Stomach (tissue), 9 donors: Measurements from ENCODE around the gene ANKHD1. TPM values are rescaled to one million over a fixed set of nuclear protein-coding genes. Genes with fewer than 3 reads are reported as not detected.

Experiments used
- DNase-seq, 2 donors: peaks; one replicate each; pipeline versions ENCODE4 v3.0.0 to v3.0.0-alpha.2; 2013 to 2019
- H3K27ac ChIP-seq, 5 donors: fragments of 200-600 bp in 4 of 5; sonication (generic) in 4 of 5; one replicate each; pipeline ENCODE4 v1.5.1; 2013 to 2019; ENCODE audit warnings: mild to moderate bottlenecking in 1 of 5, moderate library complexity in 1 of 5
- H3K27me3 ChIP-seq, 3 donors: fragments of 200-600 bp; sonication (generic); one replicate each; pipeline ENCODE4 v1.5.1; 2017 to 2019; ENCODE audit warnings: mixed run types in 1 of 3
- H3K36me3 ChIP-seq, 4 donors: fragments of 200-600 bp; sonication (generic); 1 replicate in 3 of 4; 2 replicates in 1 of 4; pipeline ENCODE4 v1.5.1; 2016 to 2019
- H3K4me1 ChIP-seq, 4 donors: fragments of 200-600 bp; sonication (generic); one replicate each; pipeline ENCODE4 v1.5.1; 2016 to 2019
- H3K4me3 ChIP-seq, 4 donors: fragments of 200-600 bp; sonication (generic) in 3 of 4; one replicate each; pipeline ENCODE4 v1.5.1; 2016 to 2019; ENCODE audit warnings: mild to moderate bottlenecking in 1 of 4
- H3K9me3 ChIP-seq, 4 donors: fragments of 200-600 bp; sonication (generic); one replicate each; pipeline ENCODE4 v1.5.1; 2016 to 2019
- EP300 ChIP-seq: sonication (generic); formaldehyde crosslinking; IDR thresholded peaks from one replicate; pipeline ENCODE4 v1.6.1; 2017; ENCODE audit warnings: antibody characterized with exemption
- POLR2A ChIP-seq, 4 donors: fragments of 450-650 bp; IDR thresholded peaks; one replicate each; pipeline ENCODE4 v1.6.1; 2016; ENCODE audit warnings: antibody characterized with exemption in 4 of 4, control low read depth in 2 of 4, mild to moderate bottlenecking in 1 of 4, moderate library complexity in 1 of 4
- POLR2AphosphoS5 ChIP-seq, 3 donors: sonication (generic); formaldehyde crosslinking; IDR thresholded peaks; one replicate each; pipeline ENCODE4 v1.6.1; 2016; ENCODE audit warnings: antibody characterized with exemption in 3 of 3
- WGBS, 5 donors: extraction: QIAGEN DNeasy Blood & Tissue Kit in 3 of 5; methylation state at CpG; one replicate each; pipeline versions ENCODE4 v1.1.5 to v1.1.7; 2013 to 2018; 5-methylcytosine and 5-hydroxymethylcytosine counted together
- intact Hi-C: fragments of 100-400 bp; cut with DNase I; formaldehyde crosslinking; loops from one replicate; pipeline ENCODE4 v1.15.1; 2023; ENCODE audit warnings: low total_unique reads
- polyA plus RNA-seq, 3 donors: library from polyadenylated mRNA; stranded (reverse); fragments of 200-250 nt; gene quantifications; one replicate each; pipeline ENCODE4 v1.2.3, GENCODE V29; 2013
- total RNA-seq, 5 donors: library from RNA; depleted of rRNA; stranded (reverse); fragments of >200 nt; gene quantifications; one replicate each; pipeline versions ENCODE4 v1.1.0 to v1.2.3, GENCODE V29; 2014 to 2016
- TF ChIP-seq, protein P1 (sequence below), 7 experiments: fragments of 450-650 bp in 4 of 7; fragments of 200-600 bp in 3 of 7; sonication (generic) in 3 of 7; IDR thresholded peaks; one replicate each; pipeline ENCODE4 v1.5.1; 2016 to 2019; ENCODE audit warnings: antibody characterized with exemption in 7 of 7, control low read depth in 2 of 7, mild to moderate bottlenecking in 1 of 7
- donor health status: healthy with polysubstance abuse.
- donor health status: Bipolar disorder and iron deficiency.
- donor health status: healthy.

ANKHD1 gene
- total and polyA plus RNA-seq, 8 donors: 22.0 to 249 (median 120) TPM

DNA sequence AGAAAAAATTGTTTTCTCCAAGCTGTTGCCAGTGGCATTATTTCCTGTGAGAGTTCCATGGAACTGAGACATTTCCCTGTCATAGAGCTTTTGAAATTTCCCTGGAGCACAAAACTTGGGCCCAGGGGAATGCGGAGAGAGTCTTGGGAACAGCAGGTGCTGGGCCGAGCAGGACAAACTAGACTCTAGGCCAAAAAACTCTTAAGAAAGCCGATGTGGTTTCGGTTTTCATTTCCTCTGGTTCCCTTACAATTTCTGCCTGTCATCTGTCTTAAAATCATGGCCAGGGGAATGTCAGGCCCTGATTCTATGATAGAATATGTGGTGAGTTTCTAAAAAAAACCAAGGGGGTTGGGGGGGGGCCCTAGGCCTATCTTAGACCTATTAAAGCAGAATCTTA lies 167.6 kb downstream of the ANKHD1 start:
- TF ChIP-seq POLR2AphosphoS5 (IDR thresholded peaks at IDR 0.05) (no peak), POLR2A (IDR thresholded peaks at IDR 0.05) (no peak), EP300 (no peak)
- TF ChIP-seq, protein P1, sequence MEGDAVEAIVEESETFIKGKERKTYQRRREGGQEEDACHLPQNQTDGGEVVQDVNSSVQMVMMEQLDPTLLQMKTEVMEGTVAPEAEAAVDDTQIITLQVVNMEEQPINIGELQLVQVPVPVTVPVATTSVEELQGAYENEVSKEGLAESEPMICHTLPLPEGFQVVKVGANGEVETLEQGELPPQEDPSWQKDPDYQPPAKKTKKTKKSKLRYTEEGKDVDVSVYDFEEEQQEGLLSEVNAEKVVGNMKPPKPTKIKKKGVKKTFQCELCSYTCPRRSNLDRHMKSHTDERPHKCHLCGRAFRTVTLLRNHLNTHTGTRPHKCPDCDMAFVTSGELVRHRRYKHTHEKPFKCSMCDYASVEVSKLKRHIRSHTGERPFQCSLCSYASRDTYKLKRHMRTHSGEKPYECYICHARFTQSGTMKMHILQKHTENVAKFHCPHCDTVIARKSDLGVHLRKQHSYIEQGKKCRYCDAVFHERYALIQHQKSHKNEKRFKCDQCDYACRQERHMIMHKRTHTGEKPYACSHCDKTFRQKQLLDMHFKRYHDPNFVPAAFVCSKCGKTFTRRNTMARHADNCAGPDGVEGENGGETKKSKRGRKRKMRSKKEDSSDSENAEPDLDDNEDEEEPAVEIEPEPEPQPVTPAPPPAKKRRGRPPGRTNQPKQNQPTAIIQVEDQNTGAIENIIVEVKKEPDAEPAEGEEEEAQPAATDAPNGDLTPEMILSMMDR (IDR thresholded peaks at IDR 0.05): no peak
- no peak for DNase-seq
- 49 to 76% (median 62%) methylated on average over 4 of the region's 4 CpGs for WGBS, 5 donors
- Histone ChIP-seq H3K9me3 (no peaks in the 10 kb centered on the region), H3K36me3 (peaks cover 19 to 42% (median 36%) of the 10 kb centered on the region in 4 donors), H3K27ac (peak overlapping the region in 4 of 5 donors; percentile 58 to 82 (median 66)), H3K4me3 (no peak overlapping the region), H3K27me3 (no peaks in the 10 kb centered on the region), H3K4me1 (peaks cover 15 to 56% (median 48%) of the 10 kb centered on the region in 4 donors)
- intact Hi-C loops: loop anchor here (5.0 kb wide), 1 partner anchor 63 kb away; the partner anchor contains the start of gene CD14

DNA sequence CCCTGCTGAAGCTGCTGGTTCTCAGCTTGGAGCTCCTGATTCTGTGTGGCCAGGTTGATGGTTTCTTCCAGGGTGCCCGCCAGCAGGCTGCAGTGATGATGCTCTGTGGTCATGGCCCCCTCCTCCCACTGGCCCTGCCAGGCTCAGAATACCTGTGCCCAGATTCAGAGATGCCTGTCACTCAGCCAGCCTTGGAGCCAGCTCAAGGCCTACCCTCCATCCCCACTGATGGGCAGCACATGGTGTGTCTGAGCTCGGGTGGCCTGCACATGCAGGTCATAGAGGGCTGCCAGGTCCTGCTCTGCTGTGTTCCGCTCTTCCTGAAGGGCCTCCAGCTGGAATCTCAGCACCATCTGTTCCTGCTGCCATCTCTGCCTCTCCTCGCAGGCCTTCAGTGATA lies 168.4 kb downstream of the ANKHD1 start:
- no peak for DNase-seq
- Histone ChIP-seq H3K36me3 (peaks cover 19 to 42% (median 36%) of the 10 kb centered on the region in 4 donors), H3K4me3 (no peak overlapping the region), H3K27me3 (no peaks in the 10 kb centered on the region), H3K27ac (peak overlapping the region; percentile 5 to 82 (median 61)), H3K9me3 (no peaks in the 10 kb centered on the region), H3K4me1 (peaks cover 15 to 54% (median 48%) of the 10 kb centered on the region in 4 donors)
- no peak for TF ChIP-seq POLR2AphosphoS5 (IDR thresholded peaks at IDR 0.05)
- TF ChIP-seq POLR2A (IDR thresholded peaks at IDR 0.05): no peak
- TF ChIP-seq, protein P1 (IDR thresholded peaks at IDR 0.05): no peak
- TF ChIP-seq EP300: no peak
- intact Hi-C loops: no loop called here
- WGBS, 5 donors: 84 to 100% (median 91%) methylated on average over 2 to 4 of the region's 4 CpGs

GRCh38 chr5:140570488-140570887 lies 168.9 kb downstream of the ANKHD1 start:
- peaks cover 12 to 50% (median 43%) of the 10 kb centered on the region in 4 donors for H3K4me1 ChIP-seq
- WGBS, 5 donors: 90 to 100% (median 94%) methylated on average over 1 of the region's 1 CpG
- intact Hi-C loops: no loop called here

GRCh38 chr5:140571105-140571504 lies 169.5 kb downstream of the ANKHD1 start:
- Histone ChIP-seq H3K4me3 (no peak overlapping the region), H3K9me3 (no peaks in the 10 kb centered on the region), H3K4me1 (peaks cover 6 to 44% (median 37%) of the 10 kb centered on the region in 4 donors), H3K27ac (peak overlapping the region; percentile 1 to 82 (median 39)), H3K27me3 (no peaks in the 10 kb centered on the region), H3K36me3 (peaks cover 19 to 41% (median 35%) of the 10 kb centered on the region in 4 donors)
- WGBS, 5 donors: 73 to 81% (median 77%) methylated on average over 5 of the region's 5 CpGs
- TF ChIP-seq POLR2A (IDR thresholded peaks at IDR 0.05): no peak
- TF ChIP-seq, protein P1 (IDR thresholded peaks at IDR 0.05): no peak
- no peak for TF ChIP-seq POLR2AphosphoS5 (IDR thresholded peaks at IDR 0.05)
- TF ChIP-seq EP300: no peak
- intact Hi-C loops: no loop called here
- no peak for DNase-seq

More at GRCh38 chr5:140570488-140570887, 168.9 kb downstream of the ANKHD1 start:
- Histone ChIP-seq H3K27ac (peak overlapping the region in 4 of 5 donors; percentile 1 to 82 (median 50)), H3K9me3 (no peaks in the 10 kb centered on the region), H3K36me3 (peaks cover 19 to 42% (median 36%) of the 10 kb centered on the region in 4 donors), H3K4me3 (no peak overlapping the region), H3K27me3 (no peaks in the 10 kb centered on the region)
- no peak for DNase-seq
- TF ChIP-seq EP300 (no peak), POLR2A (IDR thresholded peaks at IDR 0.05) (no peak), POLR2AphosphoS5 (IDR thresholded peaks at IDR 0.05) (no peak)
- TF ChIP-seq, protein P1 (IDR thresholded peaks at IDR 0.05): no peak
